Fibroblast of lung (primary cell): Measurements from ENCODE around the gene ATP8A2.

Experiments used
- CTCF ChIP-seq, 2 donors: IDR thresholded peaks in 1 of 2; conservative IDR thresholded peaks in 1 of 2; 1 replicate in 1 of 2; 2 replicates in 1 of 2; pipeline ENCODE4 v1.5.1; 2011 to 2012; ENCODE audit warnings: low read length in 2 of 2, control low read depth in 1 of 2, inconsistent platforms in 1 of 2, low read depth in 1 of 2, mild to moderate bottlenecking in 1 of 2
- EZH2 ChIP-seq: IDR thresholded peaks from 2 replicates; pipeline ENCODE4 v1.5.1; 2012; ENCODE audit warnings: low read length, control low read depth, mild to moderate bottlenecking; ENCODE audit errors: missing control alignments

DNA sequence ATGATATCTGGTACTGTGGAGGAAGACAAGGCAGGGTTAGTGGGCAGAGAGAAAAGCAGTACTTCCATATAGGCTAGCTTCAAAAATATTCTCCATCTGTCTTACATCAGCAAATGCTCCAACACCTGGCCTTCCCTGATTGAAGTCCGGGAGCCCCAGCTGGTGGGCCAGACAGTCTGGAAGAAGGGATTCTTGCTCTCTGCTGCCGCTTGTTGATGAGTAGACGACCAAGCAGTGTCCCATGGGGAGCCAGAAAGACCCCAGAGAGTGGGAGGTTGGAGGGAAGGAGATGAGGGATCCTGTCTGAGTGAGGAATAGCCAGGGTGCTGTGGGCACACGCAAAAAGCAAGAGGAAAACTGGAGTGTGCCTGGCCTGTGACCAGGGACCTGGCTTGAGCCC, 95.1 kb downstream of the ATP8A2 start:
- TF ChIP-seq EZH2 (no peak), CTCF (conservative IDR thresholded peaks at IDR 0.05 in 1 of 2, IDR thresholded peaks at IDR 0.05 in 1 of 2; ENCODE audit: low read depth in 1 of 2, low read length in 2 of 2) (no peak)
